Measurements from ENCODE around the gene SEC23IP. TPM values are rescaled to one million over a fixed set of nuclear protein-coding genes. Genes with fewer than 3 reads are reported as not detected.

Gene SEC23IP
- total and polyA plus RNA-seq, 12 donors: 8.5 to 83.5 (median 36.9) TPM

DNA sequence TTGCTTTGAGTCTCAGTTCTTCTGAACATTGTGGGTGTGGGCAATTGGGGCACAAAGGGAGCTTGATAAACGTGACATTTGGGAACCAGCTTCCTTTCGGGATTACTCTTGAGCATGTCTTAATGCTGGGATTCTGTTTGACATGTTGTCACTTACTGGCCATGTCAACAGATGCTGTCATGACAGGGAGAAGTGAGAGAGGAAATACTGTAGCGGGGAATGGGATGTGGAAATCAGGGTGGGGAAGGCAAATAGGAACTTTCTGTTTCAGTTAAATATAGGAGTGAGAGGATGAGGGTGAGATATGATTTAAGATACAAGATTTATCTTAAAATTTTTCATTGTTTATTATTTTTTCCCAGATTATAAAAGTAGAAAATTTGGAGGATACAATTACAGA lies 83.9 kb downstream of the SEC23IP start:
- no peak overlapping the region for H3K27ac ChIP-seq
- intact Hi-C loops (cut with DNase I): no loop called here
- DNase-seq: no peak
- H3K36me3 ChIP-seq (replicated peaks in 1 of 2): no peaks in the 10 kb centered on the region
- H3K27me3 ChIP-seq: no peaks in the 10 kb centered on the region
- no peak for TF ChIP-seq CTCF (IDR thresholded peaks at IDR 0.05)
- TF ChIP-seq POLR2A (IDR thresholded peaks at IDR 0.05): no peak
- H3K9me3 ChIP-seq (replicated peaks in 1 of 3): no peaks in the 10 kb centered on the region
- 64 to 81% (median 72%) methylated on average over 3 of the region's 3 CpGs for WGBS, 4 donors
- H3K4me3 ChIP-seq: no peak overlapping the region
- H3K4me1 ChIP-seq (replicated peaks in 1 of 2): peaks cover 0 to 2% of the 10 kb centered on the region in 2 donors

DNA sequence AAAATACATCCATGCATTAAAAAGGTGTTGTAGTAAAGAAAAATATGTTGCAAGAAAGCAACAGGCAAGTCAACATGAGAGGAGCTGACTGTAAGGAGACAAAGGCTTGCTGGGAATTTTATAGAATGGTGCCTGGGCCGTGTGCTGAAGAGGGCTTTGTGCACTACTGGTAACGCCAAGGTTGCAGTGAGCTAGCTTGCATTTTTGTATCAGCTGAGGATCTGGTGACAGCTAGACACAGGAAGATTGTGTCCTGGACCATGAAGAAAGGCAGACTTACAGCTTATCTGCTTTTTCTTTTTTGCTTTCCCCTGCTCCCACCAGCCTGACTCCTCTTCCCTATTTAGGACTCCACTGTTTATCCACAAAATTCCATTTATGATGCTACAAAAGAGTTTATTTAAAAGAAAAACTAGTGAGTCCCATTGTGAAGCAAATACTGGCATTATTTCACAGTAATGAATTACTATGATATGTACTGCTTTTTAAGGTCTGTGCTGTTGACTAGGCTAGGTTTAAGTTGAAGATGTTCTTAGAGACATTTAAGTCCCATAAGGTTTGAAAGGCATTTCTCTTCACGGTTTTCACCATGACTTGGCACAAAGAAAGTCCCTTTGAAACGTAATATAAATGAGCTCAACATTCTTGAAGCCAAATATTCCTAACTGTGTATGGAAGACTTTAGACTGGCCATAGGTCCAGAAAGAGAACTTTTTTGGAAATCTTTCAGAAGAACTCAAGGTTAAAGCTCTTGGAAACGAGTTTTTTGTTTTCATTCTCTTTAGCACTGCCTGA lies 88.6 kb downstream of the SEC23IP start:
- Histone ChIP-seq H3K4me3 (no peak overlapping the region), H3K4me1 (replicated peaks in 1 of 2) (peaks cover 0 to 5% of the 10 kb centered on the region in 2 donors), H3K27ac (no peak overlapping the region), H3K36me3 (replicated peaks in 1 of 2) (no peaks in the 10 kb centered on the region), H3K27me3 (no peaks in the 10 kb centered on the region), H3K9me3 (replicated peaks in 1 of 3) (no peaks in the 10 kb centered on the region)
- no peak for DNase-seq
- intact Hi-C loops (cut with DNase I): no loop called here
- no peak for TF ChIP-seq POLR2A (IDR thresholded peaks at IDR 0.05)
- no peak for TF ChIP-seq CTCF (IDR thresholded peaks at IDR 0.05)
- 46 to 54% (median 51%) methylated on average over 5 of the region's 5 CpGs for WGBS, 4 donors

- Histone ChIP-seq H3K36me3 (replicated peaks in 1 of 2) (no peaks in the 10 kb centered on the region), H3K4me1 (replicated peaks in 1 of 2) (peaks cover 0 to 5% of the 10 kb centered on the region in 2 donors), H3K4me3 (no peak overlapping the region), H3K27me3 (no peaks in the 10 kb centered on the region), H3K27ac (no peak overlapping the region), H3K9me3 (replicated peaks in 1 of 3) (no peaks in the 10 kb centered on the region)
- TF ChIP-seq CTCF (IDR thresholded peaks at IDR 0.05) (no peak), POLR2A (IDR thresholded peaks at IDR 0.05) (no peak)
- 8 to 20% (median 16%) methylated on average over 1 of the region's 1 CpG for WGBS, 4 donors
- peak in 3 of 7 donors; percentile 16 to 38 (median 31) for DNase-seq
- intact Hi-C loops (cut with DNase I): no loop called here
Measured at GRCh38 chr10:119981826-119982225, 89.3 kb downstream of the SEC23IP start.

GRCh38 chr10:119988333-119988732 lies 95.8 kb downstream of the SEC23IP start:
- H3K27ac ChIP-seq: no peak overlapping the region
- H3K4me1 ChIP-seq (replicated peaks in 1 of 2): no peaks in the 10 kb centered on the region
- no peak for TF ChIP-seq CTCF (IDR thresholded peaks at IDR 0.05)
- no peak for TF ChIP-seq POLR2A (IDR thresholded peaks at IDR 0.05)
- intact Hi-C loops (cut with DNase I): no loop called here
- H3K9me3 ChIP-seq (replicated peaks in 1 of 3): no peaks in the 10 kb centered on the region
- H3K4me3 ChIP-seq: no peak overlapping the region
- no peak for DNase-seq
- no peaks in the 10 kb centered on the region for H3K36me3 ChIP-seq (replicated peaks in 1 of 2)
- 63 to 78% (median 65%) methylated on average over 1 of the region's 1 CpG for WGBS, 4 donors
- H3K27me3 ChIP-seq: no peaks in the 10 kb centered on the region
